K562 (cell line): ENCODE results near the gene HLA-DRB5. TPM values are rescaled to one million over a fixed set of nuclear protein-coding genes. Genes with fewer than 3 reads are reported as not detected.

Experiments used
- ATAC-seq: fragments of 200-7000 bp; cut with Tn5 transposase; 3 replicates; pipeline ENCODE4 v1.9.1; 2020; ENCODE audit warnings: moderate library complexity
- BruUV-seq: library from RNA; stranded (reverse); fragments of 400-500 nt; replicated peaks from 2 replicates; lab custom pipeline; 2021; lab: Mats Ljungman, UMichigan
- CTCF ChIA-PET: fragments of 300-600 bp; formaldehyde crosslinking; extraction: SDS; loops from one replicate; lab custom pipeline; 2021; ENCODE audit warnings: low intra/inter-chr PET ratio; lab: Yijun Ruan, JAX
- POLR2A ChIA-PET: fragments of 300-600, 350-650 bp; sonication (Branson Sonifier 250); formaldehyde crosslinking; extraction: SDS; loops from one replicate; lab custom pipeline; 2021; ENCODE audit warnings: antibody characterized with exemption, inconsistent platforms; lab: Yijun Ruan, JAX
- DNase-seq, 4 experiments: peaks; one replicate each; pipeline versions ENCODE4 v3.0.0 to v3.0.0-alpha.2; 2011 to 2018; ENCODE audit warnings: low spot score in 3 of 4, mixed read lengths in 3 of 4; ENCODE audit errors: extremely low read depth in 1 of 4
- FAIRE-seq: peaks from 2 replicates; lab custom pipeline; 2011; peaks lifted over from hg19 to GRCh38; lab: Jason Lieb, UNC
- H2AFZ ChIP-seq: 2 replicates; pipeline ENCODE4 v1.6.0; 2011; ENCODE audit warnings: low read depth, low read length, control low read depth, inconsistent platforms
- H3K27ac ChIP-seq: fragments of 200-600 bp; 3 replicates; pipeline ENCODE4 v1.8.0; 2011; ENCODE audit warnings: low read depth, mild to moderate bottlenecking, control low read depth, inconsistent platforms, low read length, moderate library complexity, mixed read lengths; ENCODE audit errors: extremely low read depth
- H3K27me3 ChIP-seq, 2 experiments: fragments of 300-600 bp in 1 of 2; 2 replicates in 1 of 2; 3 replicates in 1 of 2; pipeline versions ENCODE4 v1.6.0 to v1.8.0; 2011; ENCODE audit warnings: inconsistent platforms in 2 of 2, low read length in 2 of 2, mild to moderate bottlenecking in 1 of 2, mixed read lengths in 1 of 2, moderate library complexity in 1 of 2; ENCODE audit not compliant: control insufficient read depth in 2 of 2, insufficient read depth in 2 of 2
- H3K36me3 ChIP-seq: fragments of 300-600 bp; 3 replicates; pipeline ENCODE4 v1.8.0; 2011; ENCODE audit warnings: mild to moderate bottlenecking, low read length, inconsistent platforms; ENCODE audit not compliant: control insufficient read depth, insufficient read depth
- H3K4me1 ChIP-seq, 2 experiments: fragments of 200-600 bp in 1 of 2; replicated peaks in 1 of 2; 2 replicates in 1 of 2; 3 replicates in 1 of 2; pipeline versions ENCODE4 v1.5.1 to v1.8.0; 2011; ENCODE audit warnings: inconsistent platforms in 2 of 2, low read length in 2 of 2, mild to moderate bottlenecking in 1 of 2, mixed read lengths in 1 of 2, moderate library complexity in 1 of 2; ENCODE audit not compliant: control insufficient read depth in 2 of 2, insufficient read depth in 2 of 2
- H3K4me2 ChIP-seq: 2 replicates; pipeline ENCODE4 v1.6.1; 2011; ENCODE audit warnings: low read length, control low read depth, inconsistent platforms, mixed read lengths; ENCODE audit not compliant: insufficient read depth
- H3K4me3 ChIP-seq: fragments of 200-600 bp; sonication (generic), shearing (Covaris generic); 2 replicates; pipeline ENCODE4 v1.5.1; 2016; ENCODE audit warnings: control low read depth, inconsistent platforms
- H3K79me2 ChIP-seq: fragments of 200-600 bp; 3 replicates; pipeline ENCODE4 v1.8.0; 2011; ENCODE audit warnings: low read length, inconsistent platforms; ENCODE audit not compliant: control insufficient read depth, insufficient read depth
- H3K9ac ChIP-seq, 2 experiments: 2 replicates each; pipeline versions ENCODE4 v1.6.0 to v1.6.1; 2011; ENCODE audit warnings: low read depth in 2 of 2, low read length in 2 of 2, control low read depth in 1 of 2, inconsistent platforms in 1 of 2, mild to moderate bottlenecking in 1 of 2, mixed read lengths in 1 of 2; ENCODE audit not compliant: insufficient read depth in 1 of 2
- H3K9me1 ChIP-seq: one replicate; pipeline ENCODE4 v1.6.0; 2011; ENCODE audit warnings: inconsistent platforms, mild to moderate bottlenecking, low read length, moderate library complexity; ENCODE audit not compliant: control insufficient read depth, insufficient read depth
- H3K9me3 ChIP-seq: replicated peaks from 2 replicates; pipeline ENCODE4 v1.5.1; 2011; ENCODE audit warnings: low read depth, low read length, inconsistent platforms; ENCODE audit not compliant: control insufficient read depth, insufficient read depth
- H4K20me1 ChIP-seq: replicated peaks from 2 replicates; pipeline ENCODE4 v1.6.1; 2011; ENCODE audit warnings: low read length, inconsistent platforms, mixed read lengths; ENCODE audit not compliant: control insufficient read depth, insufficient read depth
- ELF1 ChIP-seq: fragments of 200-800 bp; sonication (Bioruptor generic); IDR thresholded peaks from 2 replicates; pipeline ENCODE4 v1.6.1; 2016; ENCODE audit warnings: missing genetic modification characterization, missing compliant biosample characterization
- HNRNPL ChIP-seq: fragments of 200-400 bp; formaldehyde crosslinking; IDR thresholded peaks from 2 replicates; pipeline ENCODE4 v1.6.1; 2017; ENCODE audit warnings: low read depth, mild to moderate bottlenecking, low read length
- PML ChIP-seq: IDR thresholded peaks from 2 replicates; pipeline ENCODE4 v1.6.1; 2012; ENCODE audit warnings: low read length, inconsistent platforms
- SMC3 ChIP-seq: conservative IDR thresholded peaks from 2 replicates; pipeline ENCODE4 v1.6.1; 2011; ENCODE audit warnings: low read depth, low read length, improper control_type of control experiment; ENCODE audit not compliant: insufficient read depth
- WHSC1 ChIP-seq: IDR thresholded peaks from one replicate; pipeline ENCODE4 v1.6.1; 2012; ENCODE audit warnings: low read length, control low read depth, inconsistent platforms
- ZNF431 ChIP-seq: sonication (generic); formaldehyde crosslinking; IDR thresholded peaks from 2 replicates; pipeline ENCODE4 v1.8.0; 2022; ENCODE audit warnings: mild to moderate bottlenecking, missing genetic modification reagents
- ZNF766 ChIP-seq: fragments of 200-800 bp; sonication (Bioruptor generic); conservative IDR thresholded peaks from 2 replicates; pipeline ENCODE4 v1.6.1; 2016; ENCODE audit warnings: missing genetic modification characterization, missing compliant biosample characterization
- WGBS: fragments of 100-300 bp; shearing (Covaris generic); methylation state at CpG from one replicate; pipeline ENCODE4 v1.1.6; 2016; ENCODE audit warnings: low coverage, mixed read lengths; ENCODE audit not compliant: insufficient coverage; ENCODE audit errors: missing lambda C conversion rate; 5-methylcytosine and 5-hydroxymethylcytosine counted together
- in situ Hi-C: fragments of 300-500 bp; cut with MboI; formaldehyde crosslinking; loops from 4 replicates; pipeline ENCODE4 v1.15.0; 2018; ENCODE audit warnings: inconsistent platforms, mixed read lengths
- intact Hi-C: fragments of 100-400 bp; cut with micrococcal nuclease; formaldehyde crosslinking; loops from 2 replicates; pipeline ENCODE4 v1.14.2; 2022
- polyA plus RNA-seq, 8 experiments: library from polyadenylated mRNA; depleted of rRNA in 4 of 8; stranded (reverse) in 5 of 8; unstranded in 3 of 8; fragments of >200 nt; fragmentation: Nextera tagmentation in 2 of 8; fragmentation: Illumina TruSeq in 1 of 8; extraction: Ambion mirVana in 2 of 8; extraction: Trizol in 1 of 8; gene quantifications; 2 replicates each; pipeline versions ENCODE4 v1.2.1 to v1.2.3, GENCODE V29; 2011 to 2014; ENCODE audit warnings: inconsistent platforms in 1 of 8, missing spikeins in 1 of 8
- total RNA-seq, 7 experiments: library from RNA; depleted of rRNA in 6 of 7; stranded (reverse); fragments of >200 nt in 6 of 7; fragmentation: Illumina TruSeq in 2 of 7; extraction: Trizol in 2 of 7; gene quantifications; 2 replicates each; pipeline versions ENCODE4 v1.2.1 to v1.2.3, GENCODE V29; 2011 to 2021; ENCODE audit warnings: low replicate concordance in 1 of 7
- TF ChIP-seq, protein P1 (sequence below): fragments of 200-800 bp; sonication (Bioruptor generic); IDR thresholded peaks from 2 replicates; pipeline ENCODE4 v1.6.1; 2017; ENCODE audit warnings: missing genetic modification characterization, missing compliant biosample characterization

HLA-DRB5 gene
- total and polyA plus RNA-seq, 9 of the 15 experiments (the other 6 are each of a cell fraction or from before 2014, with no cell fraction given) = not detected

- WGBS = 0% methylated on average over 1 of the region's 1 CpG
- no peaks in the 10 kb centered on the region for H3K4me1 ChIP-seq
Observed at GRCh38 chr6:32576250-32576649, 46.2 kb upstream of the HLA-DRB5 start.

More at GRCh38 chr6:32576250-32576649, 46.2 kb upstream of the HLA-DRB5 start:
- FAIRE-seq = peak; percentile 19
- no TSS peak for BruUV-seq
- ChIA-PET POLR2A (no interaction called here), CTCF (no interaction called here)
- Histone ChIP-seq H3K27ac (no peak overlapping the region), H3K9ac (no peak overlapping the region), H2AFZ (no peak overlapping the region), H3K36me3 (no peaks in the 10 kb centered on the region), H3K27me3 (no peaks in the 10 kb centered on the region), H3K4me2 (no peak overlapping the region), H3K79me2 (no peaks in the 10 kb centered on the region), H3K4me3 (no peak overlapping the region), H3K9me1 (no peaks in the 10 kb centered on the region), H4K20me1 (no peaks in the 10 kb centered on the region), H3K9me3 (no peaks in the 10 kb centered on the region)
- intact Hi-C loops (loop anchor here (10.0 kb wide), 1 partner anchor 91 kb away; no protein-coding TSS in a partner anchor), in situ Hi-C loops (no loop called here)
- ATAC-seq = no peak
- no peak for DNase-seq
- TF ChIP-seq HNRNPL (no peak), PML (no peak), ZNF766 (CRISPR knock-in tag) (no peak), SMC3 (no peak), WHSC1 (no peak), ZNF431 (no peak), ELF1 (no peak)
- TF ChIP-seq, protein P1, sequence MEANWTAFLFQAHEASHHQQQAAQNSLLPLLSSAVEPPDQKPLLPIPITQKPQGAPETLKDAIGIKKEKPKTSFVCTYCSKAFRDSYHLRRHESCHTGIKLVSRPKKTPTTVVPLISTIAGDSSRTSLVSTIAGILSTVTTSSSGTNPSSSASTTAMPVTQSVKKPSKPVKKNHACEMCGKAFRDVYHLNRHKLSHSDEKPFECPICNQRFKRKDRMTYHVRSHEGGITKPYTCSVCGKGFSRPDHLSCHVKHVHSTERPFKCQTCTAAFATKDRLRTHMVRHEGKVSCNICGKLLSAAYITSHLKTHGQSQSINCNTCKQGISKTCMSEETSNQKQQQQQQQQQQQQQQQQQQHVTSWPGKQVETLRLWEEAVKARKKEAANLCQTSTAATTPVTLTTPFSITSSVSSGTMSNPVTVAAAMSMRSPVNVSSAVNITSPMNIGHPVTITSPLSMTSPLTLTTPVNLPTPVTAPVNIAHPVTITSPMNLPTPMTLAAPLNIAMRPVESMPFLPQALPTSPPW (CRISPR knock-in tag) = no peak
